ENCODE results near the gene F13B.

The F13B gene

GRCh38 chr1:197081117-197081753, 14.2 kb upstream of the F13B start:
- H3K9me3 ChIP-seq (ENCODE audit: low read length) = peaks cover 21% of the 10 kb centered on the region
- no peaks in the 10 kb centered on the region for H3K27me3 ChIP-seq (ENCODE audit: insufficient read depth, low read length)
- peaks cover 46% of the 10 kb centered on the region for H3K36me3 ChIP-seq (ENCODE audit: insufficient read depth, low read length)
- H2AFZ ChIP-seq (ENCODE audit: low read depth, low read length) = no peak overlapping the region
- H3K4me3 ChIP-seq (ENCODE audit: low read length) = no peak overlapping the region
- no peaks in the 10 kb centered on the region for H3K4me1 ChIP-seq (ENCODE audit: insufficient read depth, low read length)

- H3K27me3 ChIP-seq (ENCODE audit: insufficient read depth, low read length) = no peaks in the 10 kb centered on the region
- H3K36me3 ChIP-seq (ENCODE audit: insufficient read depth, low read length) = peaks cover 37% of the 10 kb centered on the region
- no peak overlapping the region for H2AFZ ChIP-seq (ENCODE audit: low read depth, low read length)
- peaks cover 21% of the 10 kb centered on the region for H3K9me3 ChIP-seq (ENCODE audit: low read length)
- no peak overlapping the region for H3K4me3 ChIP-seq (ENCODE audit: low read length)
- no peaks in the 10 kb centered on the region for H3K4me1 ChIP-seq (ENCODE audit: insufficient read depth, low read length)
Observed at GRCh38 chr1:197080323-197080722, 13.3 kb upstream of the F13B start.

- Histone ChIP-seq H2AFZ (ENCODE audit: low read depth, low read length) (no peak overlapping the region), H3K27me3 (ENCODE audit: insufficient read depth, low read length) (no peaks in the 10 kb centered on the region), H3K36me3 (ENCODE audit: insufficient read depth, low read length) (peaks cover 1% of the 10 kb centered on the region), H3K9me3 (ENCODE audit: low read length) (peaks cover 7% of the 10 kb centered on the region), H3K4me1 (ENCODE audit: insufficient read depth, low read length) (no peaks in the 10 kb centered on the region), H3K4me3 (ENCODE audit: low read length) (no peak overlapping the region)
Observed at GRCh38 chr1:197076585-197076984, 9.5 kb upstream of the F13B start.

GRCh38 chr1:197073978-197074377, 6.9 kb upstream of the F13B start:
- Histone ChIP-seq H3K4me1 (ENCODE audit: insufficient read depth, low read length) (no peaks in the 10 kb centered on the region), H3K27me3 (ENCODE audit: insufficient read depth, low read length) (no peaks in the 10 kb centered on the region), H3K9me3 (ENCODE audit: low read length) (no peaks in the 10 kb centered on the region), H2AFZ (ENCODE audit: low read depth, low read length) (no peak overlapping the region), H3K4me3 (ENCODE audit: low read length) (no peak overlapping the region), H3K36me3 (ENCODE audit: insufficient read depth, low read length) (no peaks in the 10 kb centered on the region)

- H3K4me3 ChIP-seq (ENCODE audit: low read length) = no peak overlapping the region
- H3K27me3 ChIP-seq (ENCODE audit: insufficient read depth, low read length) = no peaks in the 10 kb centered on the region
- no peaks in the 10 kb centered on the region for H3K9me3 ChIP-seq (ENCODE audit: low read length)
- H3K4me1 ChIP-seq (ENCODE audit: insufficient read depth, low read length) = no peaks in the 10 kb centered on the region
- no peak overlapping the region for H2AFZ ChIP-seq (ENCODE audit: low read depth, low read length)
- no peaks in the 10 kb centered on the region for H3K36me3 ChIP-seq (ENCODE audit: insufficient read depth, low read length)
Observed at GRCh38 chr1:197067457-197067818, 378 bp upstream of the F13B start.

GRCh38 chr1:197066277-197066676, 783 bp downstream of the F13B start:
- Histone ChIP-seq H3K36me3 (ENCODE audit: insufficient read depth, low read length) (no peaks in the 10 kb centered on the region), H3K9me3 (ENCODE audit: low read length) (no peaks in the 10 kb centered on the region), H3K27me3 (ENCODE audit: insufficient read depth, low read length) (no peaks in the 10 kb centered on the region), H3K4me3 (ENCODE audit: low read length) (no peak overlapping the region), H2AFZ (ENCODE audit: low read depth, low read length) (no peak overlapping the region), H3K4me1 (ENCODE audit: insufficient read depth, low read length) (no peaks in the 10 kb centered on the region)

GRCh38 chr1:197065559-197065958, 1.5 kb downstream of the F13B start:
- H3K27me3 ChIP-seq (ENCODE audit: insufficient read depth, low read length) = no peaks in the 10 kb centered on the region
- no peaks in the 10 kb centered on the region for H3K4me1 ChIP-seq (ENCODE audit: insufficient read depth, low read length)
- no peaks in the 10 kb centered on the region for H3K9me3 ChIP-seq (ENCODE audit: low read length)

GRCh38 chr1:197063212-197063611, 3.8 kb downstream of the F13B start:
- H3K4me3 ChIP-seq (ENCODE audit: low read length) = no peak overlapping the region
- no peaks in the 10 kb centered on the region for H3K27me3 ChIP-seq (ENCODE audit: insufficient read depth, low read length)
- no peak overlapping the region for H2AFZ ChIP-seq (ENCODE audit: low read depth, low read length)
- H3K4me1 ChIP-seq (ENCODE audit: insufficient read depth, low read length) = no peaks in the 10 kb centered on the region
- no peaks in the 10 kb centered on the region for H3K9me3 ChIP-seq (ENCODE audit: low read length)
- no peaks in the 10 kb centered on the region for H3K36me3 ChIP-seq (ENCODE audit: insufficient read depth, low read length)

More at GRCh38 chr1:197065559-197065958, 1.5 kb downstream of the F13B start:
- no peak overlapping the region for H3K4me3 ChIP-seq (ENCODE audit: low read length)
- H3K36me3 ChIP-seq (ENCODE audit: insufficient read depth, low read length) = no peaks in the 10 kb centered on the region
- H2AFZ ChIP-seq (ENCODE audit: low read depth, low read length) = no peak overlapping the region

GRCh38 chr1:197062692-197063091, 4.4 kb downstream of the F13B start:
- Histone ChIP-seq H3K36me3 (ENCODE audit: insufficient read depth, low read length) (no peaks in the 10 kb centered on the region), H3K4me1 (ENCODE audit: insufficient read depth, low read length) (no peaks in the 10 kb centered on the region), H3K27me3 (ENCODE audit: insufficient read depth, low read length) (no peaks in the 10 kb centered on the region), H2AFZ (ENCODE audit: low read depth, low read length) (no peak overlapping the region), H3K9me3 (ENCODE audit: low read length) (no peaks in the 10 kb centered on the region), H3K4me3 (ENCODE audit: low read length) (no peak overlapping the region)

GRCh38 chr1:197049100-197049499, 18.0 kb downstream of the F13B start:
- Histone ChIP-seq H3K9me3 (ENCODE audit: low read length) (no peaks in the 10 kb centered on the region), H2AFZ (ENCODE audit: low read depth, low read length) (no peak overlapping the region), H3K4me3 (ENCODE audit: low read length) (no peak overlapping the region), H3K27me3 (ENCODE audit: insufficient read depth, low read length) (no peaks in the 10 kb centered on the region), H3K36me3 (ENCODE audit: insufficient read depth, low read length) (no peaks in the 10 kb centered on the region), H3K4me1 (ENCODE audit: insufficient read depth, low read length) (no peaks in the 10 kb centered on the region)

- Histone ChIP-seq H3K36me3 (ENCODE audit: insufficient read depth, low read length) (no peaks in the 10 kb centered on the region), H3K9me3 (ENCODE audit: low read length) (no peaks in the 10 kb centered on the region), H3K27me3 (ENCODE audit: insufficient read depth, low read length) (no peaks in the 10 kb centered on the region), H3K4me1 (ENCODE audit: insufficient read depth, low read length) (no peaks in the 10 kb centered on the region), H3K4me3 (ENCODE audit: low read length) (no peak overlapping the region), H2AFZ (ENCODE audit: low read depth, low read length) (no peak overlapping the region)
Observed at GRCh38 chr1:197042676-197043341, 24.3 kb downstream of the F13B start.

GRCh38 chr1:197041486-197042353, 25.3 kb downstream of the F13B start:
- Histone ChIP-seq H2AFZ (ENCODE audit: low read depth, low read length) (no peak overlapping the region), H3K4me1 (ENCODE audit: insufficient read depth, low read length) (no peaks in the 10 kb centered on the region), H3K4me3 (ENCODE audit: low read length) (no peak overlapping the region), H3K36me3 (ENCODE audit: insufficient read depth, low read length) (no peaks in the 10 kb centered on the region), H3K27me3 (ENCODE audit: insufficient read depth, low read length) (no peaks in the 10 kb centered on the region), H3K9me3 (ENCODE audit: low read length) (no peaks in the 10 kb centered on the region)

GRCh38 chr1:197036861-197037260, 30.2 kb downstream of the F13B start:
- Histone ChIP-seq H3K27me3 (ENCODE audit: insufficient read depth, low read length) (no peaks in the 10 kb centered on the region), H3K9me3 (ENCODE audit: low read length) (no peaks in the 10 kb centered on the region), H3K4me3 (ENCODE audit: low read length) (no peak overlapping the region), H2AFZ (ENCODE audit: low read depth, low read length) (no peak overlapping the region), H3K4me1 (ENCODE audit: insufficient read depth, low read length) (no peaks in the 10 kb centered on the region), H3K36me3 (ENCODE audit: insufficient read depth, low read length) (no peaks in the 10 kb centered on the region)
